ENCODE measurements around the gene ZNF324.

DNA sequence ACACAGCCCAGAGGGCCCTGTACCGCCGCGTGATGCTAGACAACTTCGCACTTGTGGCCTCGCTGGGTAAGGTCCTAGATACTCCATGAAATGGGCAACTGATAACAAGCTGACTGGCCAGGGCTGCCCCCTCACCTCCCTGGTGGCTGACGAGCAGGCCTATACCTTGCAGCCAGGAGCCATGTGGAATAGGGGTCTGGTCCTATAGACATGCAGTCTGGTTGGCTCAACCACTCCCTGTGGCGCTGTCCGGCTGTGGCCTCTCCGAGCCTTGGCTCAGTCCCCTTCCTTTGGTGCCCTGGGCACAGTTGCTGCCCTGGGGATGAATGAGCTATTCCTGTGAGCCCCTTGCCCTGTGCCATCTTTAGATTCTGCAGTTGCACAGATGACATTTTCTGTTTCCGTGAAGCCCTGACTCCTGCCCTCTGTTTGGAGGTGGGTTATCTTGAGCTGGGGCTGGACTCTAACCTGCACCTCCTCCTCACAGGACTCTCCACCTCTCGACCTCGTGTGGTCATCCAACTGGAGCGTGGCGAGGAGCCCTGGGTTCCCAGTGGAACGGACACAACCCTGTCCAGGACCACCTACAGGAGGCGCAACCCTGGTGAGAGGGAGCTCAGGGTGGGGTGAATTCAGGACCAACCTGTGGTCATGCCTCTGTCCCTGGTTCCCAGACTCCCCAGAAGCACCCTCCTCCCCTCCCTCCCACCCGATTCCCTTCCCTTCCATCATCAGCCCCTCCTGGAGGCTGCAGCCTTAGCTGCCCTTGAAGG is 2.5 kb downstream of the ZNF324 start:
- TF ChIP-seq, protein P1, sequence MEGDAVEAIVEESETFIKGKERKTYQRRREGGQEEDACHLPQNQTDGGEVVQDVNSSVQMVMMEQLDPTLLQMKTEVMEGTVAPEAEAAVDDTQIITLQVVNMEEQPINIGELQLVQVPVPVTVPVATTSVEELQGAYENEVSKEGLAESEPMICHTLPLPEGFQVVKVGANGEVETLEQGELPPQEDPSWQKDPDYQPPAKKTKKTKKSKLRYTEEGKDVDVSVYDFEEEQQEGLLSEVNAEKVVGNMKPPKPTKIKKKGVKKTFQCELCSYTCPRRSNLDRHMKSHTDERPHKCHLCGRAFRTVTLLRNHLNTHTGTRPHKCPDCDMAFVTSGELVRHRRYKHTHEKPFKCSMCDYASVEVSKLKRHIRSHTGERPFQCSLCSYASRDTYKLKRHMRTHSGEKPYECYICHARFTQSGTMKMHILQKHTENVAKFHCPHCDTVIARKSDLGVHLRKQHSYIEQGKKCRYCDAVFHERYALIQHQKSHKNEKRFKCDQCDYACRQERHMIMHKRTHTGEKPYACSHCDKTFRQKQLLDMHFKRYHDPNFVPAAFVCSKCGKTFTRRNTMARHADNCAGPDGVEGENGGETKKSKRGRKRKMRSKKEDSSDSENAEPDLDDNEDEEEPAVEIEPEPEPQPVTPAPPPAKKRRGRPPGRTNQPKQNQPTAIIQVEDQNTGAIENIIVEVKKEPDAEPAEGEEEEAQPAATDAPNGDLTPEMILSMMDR (IDR thresholded peaks at IDR 0.05; ENCODE audit: low read depth, low read length): no peak
- TF ChIP-seq EZH2phosphoT487 (IDR thresholded peaks at IDR 0.05; ENCODE audit: low read depth): no peak

Measured in OCI-LY3 (cell line).